HEK293 (cell line): ENCODE data around the gene CNFN.

ENCODE experiments used
- BCL11A ChIP-seq: fragments of 450-650 bp; formaldehyde crosslinking; IDR thresholded peaks from 2 replicates; pipeline ENCODE4 v1.5.1; 2016; ENCODE audit warnings: low read depth, missing biosample characterization, missing genetic modification characterization
- YY1 ChIP-seq: fragments of 450-650 bp; formaldehyde crosslinking; IDR thresholded peaks from 2 replicates; pipeline ENCODE4 v1.5.1; 2018; ENCODE audit warnings: missing biosample characterization, missing genetic modification characterization
- ZBTB17 ChIP-seq: fragments of 450-650 bp; formaldehyde crosslinking; IDR thresholded peaks from 2 replicates; pipeline ENCODE4 v1.5.1; 2016; ENCODE audit warnings: missing biosample characterization, missing genetic modification characterization
- ZBTB20 ChIP-seq: fragments of 450-650 bp; formaldehyde crosslinking; IDR thresholded peaks from 2 replicates; pipeline ENCODE4 v1.5.1; 2016; ENCODE audit warnings: missing biosample characterization, missing genetic modification characterization
- ZBTB7A ChIP-seq: fragments of 450-650 bp; formaldehyde crosslinking; IDR thresholded peaks from 2 replicates; pipeline ENCODE4 v1.5.1; 2016; ENCODE audit warnings: low read depth, missing biosample characterization, missing genetic modification characterization
- ZNF140 ChIP-seq: fragments of 450-650 bp; formaldehyde crosslinking; IDR thresholded peaks from 2 replicates; pipeline ENCODE4 v1.5.1; 2016; ENCODE audit warnings: missing biosample characterization, missing genetic modification characterization
- ZNF549 ChIP-seq: fragments of 450-650 bp; IDR thresholded peaks from 2 replicates; pipeline ENCODE4 v1.5.1; 2018; ENCODE audit warnings: missing biosample characterization, missing genetic modification characterization, mild to moderate bottlenecking, inconsistent platforms, moderate library complexity
- ZNF621 ChIP-seq: fragments of 450-650 bp; formaldehyde crosslinking; IDR thresholded peaks from 2 replicates; pipeline ENCODE4 v1.5.1; 2017; ENCODE audit warnings: missing biosample characterization, missing genetic modification characterization
- TF ChIP-seq, protein P1 (sequence below): fragments of 450-650 bp; formaldehyde crosslinking; IDR thresholded peaks from 2 replicates; pipeline ENCODE4 v1.5.1; 2016; ENCODE audit warnings: missing biosample characterization, missing genetic modification characterization
- TF ChIP-seq, protein P2 (sequence below): fragments of 450-650 bp; formaldehyde crosslinking; IDR thresholded peaks from 2 replicates; pipeline ENCODE4 v1.5.1; 2016; ENCODE audit warnings: missing biosample characterization, missing genetic modification characterization
- TF ChIP-seq, protein P3 (sequence below): sonication (generic); formaldehyde crosslinking; IDR thresholded peaks from 2 replicates; pipeline ENCODE4 v1.8.1; 2022; ENCODE audit warnings: mild to moderate bottlenecking, moderate library complexity, missing genetic modification reagents
- TF ChIP-seq, protein P4 (sequence below): fragments of 450-650 bp; formaldehyde crosslinking; IDR thresholded peaks from 2 replicates; pipeline ENCODE4 v1.5.1; 2016; ENCODE audit warnings: missing biosample characterization, missing genetic modification characterization, low read depth
- TF ChIP-seq, protein P5 (sequence below): fragments of 450-650 bp; formaldehyde crosslinking; IDR thresholded peaks from 2 replicates; pipeline ENCODE4 v1.5.1; 2016; ENCODE audit warnings: missing biosample characterization, missing genetic modification characterization
- TF ChIP-seq, protein P6 (sequence below): fragments of 450-650 bp; formaldehyde crosslinking; IDR thresholded peaks from 2 replicates; pipeline ENCODE4 v1.5.1; 2016; ENCODE audit warnings: missing biosample characterization, missing genetic modification characterization

DNA sequence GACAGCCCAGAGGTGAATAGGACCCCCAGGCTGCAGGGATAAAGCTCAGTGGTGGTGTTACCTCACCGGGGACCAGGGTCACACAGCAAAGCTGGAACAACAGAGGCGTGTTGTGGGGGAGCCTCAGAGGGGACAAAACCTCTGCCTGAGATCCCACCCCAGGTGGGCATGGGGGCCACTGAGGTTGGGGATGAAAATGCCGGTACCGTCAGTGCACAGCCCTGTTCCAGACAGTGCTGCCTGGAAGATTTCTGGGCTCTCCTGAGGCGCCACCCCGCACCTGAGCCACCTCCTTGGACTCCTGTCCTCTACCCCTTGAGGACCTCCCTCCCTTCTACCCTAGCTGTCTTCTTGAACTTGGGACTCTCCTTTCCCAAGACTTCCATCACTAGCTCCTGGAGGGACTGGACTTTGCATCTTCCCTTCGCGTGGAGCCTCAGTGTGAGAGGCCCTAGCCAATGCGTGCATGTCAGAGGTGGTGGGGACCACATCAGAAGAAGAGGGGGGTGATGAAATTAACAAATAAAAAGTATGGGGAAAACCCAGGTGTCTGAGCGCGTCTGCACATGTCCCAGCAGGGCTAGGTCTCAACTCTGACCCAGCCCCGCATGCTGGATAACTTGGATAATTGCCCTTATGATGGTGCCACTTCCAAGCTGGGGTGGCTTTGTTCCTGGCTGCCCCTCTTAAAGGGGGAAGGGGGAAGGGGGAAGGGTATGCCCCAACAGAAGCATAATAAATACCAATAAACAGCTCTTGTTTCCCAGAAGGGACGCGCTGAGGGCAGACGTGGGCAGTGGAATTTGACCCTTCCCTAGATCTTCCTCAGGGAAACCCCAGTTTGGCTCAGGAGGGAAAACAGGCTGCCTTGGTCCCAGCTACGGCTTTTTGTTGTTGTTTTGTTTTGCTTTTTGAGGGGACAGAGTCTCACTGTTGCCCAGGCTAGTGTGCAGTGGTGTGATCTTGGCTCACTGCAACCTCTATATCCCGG is 11.6 kb downstream of the CNFN start:
- TF ChIP-seq, protein P1, sequence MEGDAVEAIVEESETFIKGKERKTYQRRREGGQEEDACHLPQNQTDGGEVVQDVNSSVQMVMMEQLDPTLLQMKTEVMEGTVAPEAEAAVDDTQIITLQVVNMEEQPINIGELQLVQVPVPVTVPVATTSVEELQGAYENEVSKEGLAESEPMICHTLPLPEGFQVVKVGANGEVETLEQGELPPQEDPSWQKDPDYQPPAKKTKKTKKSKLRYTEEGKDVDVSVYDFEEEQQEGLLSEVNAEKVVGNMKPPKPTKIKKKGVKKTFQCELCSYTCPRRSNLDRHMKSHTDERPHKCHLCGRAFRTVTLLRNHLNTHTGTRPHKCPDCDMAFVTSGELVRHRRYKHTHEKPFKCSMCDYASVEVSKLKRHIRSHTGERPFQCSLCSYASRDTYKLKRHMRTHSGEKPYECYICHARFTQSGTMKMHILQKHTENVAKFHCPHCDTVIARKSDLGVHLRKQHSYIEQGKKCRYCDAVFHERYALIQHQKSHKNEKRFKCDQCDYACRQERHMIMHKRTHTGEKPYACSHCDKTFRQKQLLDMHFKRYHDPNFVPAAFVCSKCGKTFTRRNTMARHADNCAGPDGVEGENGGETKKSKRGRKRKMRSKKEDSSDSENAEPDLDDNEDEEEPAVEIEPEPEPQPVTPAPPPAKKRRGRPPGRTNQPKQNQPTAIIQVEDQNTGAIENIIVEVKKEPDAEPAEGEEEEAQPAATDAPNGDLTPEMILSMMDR, result no peak
- TF ChIP-seq ZNF549, result no peak
- TF ChIP-seq, protein P2, sequence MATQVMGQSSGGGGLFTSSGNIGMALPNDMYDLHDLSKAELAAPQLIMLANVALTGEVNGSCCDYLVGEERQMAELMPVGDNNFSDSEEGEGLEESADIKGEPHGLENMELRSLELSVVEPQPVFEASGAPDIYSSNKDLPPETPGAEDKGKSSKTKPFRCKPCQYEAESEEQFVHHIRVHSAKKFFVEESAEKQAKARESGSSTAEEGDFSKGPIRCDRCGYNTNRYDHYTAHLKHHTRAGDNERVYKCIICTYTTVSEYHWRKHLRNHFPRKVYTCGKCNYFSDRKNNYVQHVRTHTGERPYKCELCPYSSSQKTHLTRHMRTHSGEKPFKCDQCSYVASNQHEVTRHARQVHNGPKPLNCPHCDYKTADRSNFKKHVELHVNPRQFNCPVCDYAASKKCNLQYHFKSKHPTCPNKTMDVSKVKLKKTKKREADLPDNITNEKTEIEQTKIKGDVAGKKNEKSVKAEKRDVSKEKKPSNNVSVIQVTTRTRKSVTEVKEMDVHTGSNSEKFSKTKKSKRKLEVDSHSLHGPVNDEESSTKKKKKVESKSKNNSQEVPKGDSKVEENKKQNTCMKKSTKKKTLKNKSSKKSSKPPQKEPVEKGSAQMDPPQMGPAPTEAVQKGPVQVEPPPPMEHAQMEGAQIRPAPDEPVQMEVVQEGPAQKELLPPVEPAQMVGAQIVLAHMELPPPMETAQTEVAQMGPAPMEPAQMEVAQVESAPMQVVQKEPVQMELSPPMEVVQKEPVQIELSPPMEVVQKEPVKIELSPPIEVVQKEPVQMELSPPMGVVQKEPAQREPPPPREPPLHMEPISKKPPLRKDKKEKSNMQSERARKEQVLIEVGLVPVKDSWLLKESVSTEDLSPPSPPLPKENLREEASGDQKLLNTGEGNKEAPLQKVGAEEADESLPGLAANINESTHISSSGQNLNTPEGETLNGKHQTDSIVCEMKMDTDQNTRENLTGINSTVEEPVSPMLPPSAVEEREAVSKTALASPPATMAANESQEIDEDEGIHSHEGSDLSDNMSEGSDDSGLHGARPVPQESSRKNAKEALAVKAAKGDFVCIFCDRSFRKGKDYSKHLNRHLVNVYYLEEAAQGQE (tag by site-specific recombination), result no peak
- no peak for TF ChIP-seq YY1 (tag by site-specific recombination)
- TF ChIP-seq, protein P3, sequence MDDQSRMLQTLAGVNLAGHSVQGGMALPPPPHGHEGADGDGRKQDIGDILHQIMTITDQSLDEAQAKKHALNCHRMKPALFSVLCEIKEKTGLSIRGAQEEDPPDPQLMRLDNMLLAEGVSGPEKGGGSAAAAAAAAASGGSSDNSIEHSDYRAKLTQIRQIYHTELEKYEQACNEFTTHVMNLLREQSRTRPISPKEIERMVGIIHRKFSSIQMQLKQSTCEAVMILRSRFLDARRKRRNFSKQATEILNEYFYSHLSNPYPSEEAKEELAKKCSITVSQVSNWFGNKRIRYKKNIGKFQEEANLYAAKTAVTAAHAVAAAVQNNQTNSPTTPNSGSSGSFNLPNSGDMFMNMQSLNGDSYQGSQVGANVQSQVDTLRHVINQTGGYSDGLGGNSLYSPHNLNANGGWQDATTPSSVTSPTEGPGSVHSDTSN (CRISPR knock-in tag), result no peak
- no peak for TF ChIP-seq BCL11A (tag by site-specific recombination)
- no peak; the same call in 1 of the 2 replicates for TF ChIP-seq ZBTB20
- no peak for TF ChIP-seq ZBTB17 (tag by site-specific recombination)
- no peak for TF ChIP-seq ZNF140 (tag by site-specific recombination)
- TF ChIP-seq, protein P4, sequence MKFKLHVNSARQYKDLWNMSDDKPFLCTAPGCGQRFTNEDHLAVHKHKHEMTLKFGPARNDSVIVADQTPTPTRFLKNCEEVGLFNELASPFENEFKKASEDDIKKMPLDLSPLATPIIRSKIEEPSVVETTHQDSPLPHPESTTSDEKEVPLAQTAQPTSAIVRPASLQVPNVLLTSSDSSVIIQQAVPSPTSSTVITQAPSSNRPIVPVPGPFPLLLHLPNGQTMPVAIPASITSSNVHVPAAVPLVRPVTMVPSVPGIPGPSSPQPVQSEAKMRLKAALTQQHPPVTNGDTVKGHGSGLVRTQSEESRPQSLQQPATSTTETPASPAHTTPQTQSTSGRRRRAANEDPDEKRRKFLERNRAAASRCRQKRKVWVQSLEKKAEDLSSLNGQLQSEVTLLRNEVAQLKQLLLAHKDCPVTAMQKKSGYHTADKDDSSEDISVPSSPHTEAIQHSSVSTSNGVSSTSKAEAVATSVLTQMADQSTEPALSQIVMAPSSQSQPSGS, result no peak
- TF ChIP-seq, protein P5, sequence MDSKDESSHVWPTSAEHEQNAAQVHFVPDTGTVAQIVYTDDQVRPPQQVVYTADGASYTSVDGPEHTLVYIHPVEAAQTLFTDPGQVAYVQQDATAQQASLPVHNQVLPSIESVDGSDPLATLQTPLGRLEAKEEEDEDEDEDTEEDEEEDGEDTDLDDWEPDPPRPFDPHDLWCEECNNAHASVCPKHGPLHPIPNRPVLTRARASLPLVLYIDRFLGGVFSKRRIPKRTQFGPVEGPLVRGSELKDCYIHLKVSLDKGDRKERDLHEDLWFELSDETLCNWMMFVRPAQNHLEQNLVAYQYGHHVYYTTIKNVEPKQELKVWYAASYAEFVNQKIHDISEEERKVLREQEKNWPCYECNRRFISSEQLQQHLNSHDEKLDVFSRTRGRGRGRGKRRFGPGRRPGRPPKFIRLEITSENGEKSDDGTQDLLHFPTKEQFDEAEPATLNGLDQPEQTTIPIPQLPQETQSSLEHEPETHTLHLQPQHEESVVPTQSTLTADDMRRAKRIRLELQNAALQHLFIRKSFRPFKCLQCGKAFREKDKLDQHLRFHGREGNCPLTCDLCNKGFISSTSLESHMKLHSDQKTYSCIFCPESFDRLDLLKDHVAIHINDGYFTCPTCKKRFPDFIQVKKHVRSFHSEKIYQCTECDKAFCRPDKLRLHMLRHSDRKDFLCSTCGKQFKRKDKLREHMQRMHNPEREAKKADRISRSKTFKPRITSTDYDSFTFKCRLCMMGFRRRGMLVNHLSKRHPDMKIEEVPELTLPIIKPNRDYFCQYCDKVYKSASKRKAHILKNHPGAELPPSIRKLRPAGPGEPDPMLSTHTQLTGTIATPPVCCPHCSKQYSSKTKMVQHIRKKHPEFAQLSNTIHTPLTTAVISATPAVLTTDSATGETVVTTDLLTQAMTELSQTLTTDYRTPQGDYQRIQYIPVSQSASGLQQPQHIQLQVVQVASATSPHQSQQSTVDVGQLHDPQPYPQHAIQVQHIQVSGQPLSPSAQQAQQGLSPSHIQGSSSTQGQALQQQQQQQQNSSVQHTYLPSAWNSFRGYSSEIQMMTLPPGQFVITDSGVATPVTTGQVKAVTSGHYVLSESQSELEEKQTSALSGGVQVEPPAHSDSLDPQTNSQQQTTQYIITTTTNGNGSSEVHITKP, result peak; percentile 64
- no peak for TF ChIP-seq ZNF621 (tag by site-specific recombination)
- TF ChIP-seq ZBTB7A (tag by site-specific recombination), result no peak
- TF ChIP-seq, protein P6, sequence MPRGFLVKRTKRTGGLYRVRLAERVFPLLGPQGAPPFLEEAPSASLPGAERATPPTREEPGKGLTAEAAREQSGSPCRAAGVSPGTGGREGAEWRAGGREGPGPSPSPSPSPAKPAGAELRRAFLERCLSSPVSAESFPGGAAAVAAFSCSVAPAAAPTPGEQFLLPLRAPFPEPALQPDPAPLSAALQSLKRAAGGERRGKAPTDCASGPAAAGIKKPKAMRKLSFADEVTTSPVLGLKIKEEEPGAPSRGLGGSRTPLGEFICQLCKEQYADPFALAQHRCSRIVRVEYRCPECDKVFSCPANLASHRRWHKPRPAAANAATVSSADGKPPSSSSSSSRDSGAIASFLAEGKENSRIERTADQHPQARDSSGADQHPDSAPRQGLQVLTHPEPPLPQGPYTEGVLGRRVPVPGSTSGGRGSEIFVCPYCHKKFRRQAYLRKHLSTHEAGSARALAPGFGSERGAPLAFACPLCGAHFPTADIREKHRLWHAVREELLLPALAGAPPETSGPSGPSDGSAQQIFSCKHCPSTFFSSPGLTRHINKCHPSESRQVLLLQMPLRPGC, result no peak
